NB4 (cell line): ENCODE measurements around the gene TBX2.

Experiments
- DNase-seq: peaks from one replicate; pipeline ENCODE4 v3.0.0; 2010; ENCODE audit warnings: low read depth
- H3K4me3 ChIP-seq: one replicate; pipeline ENCODE4 v1.5.1; 2011; ENCODE audit warnings: mild to moderate bottlenecking, low read depth, low read length, moderate library complexity
- CTCF ChIP-seq: IDR thresholded peaks from one replicate; pipeline ENCODE4 v1.5.1; 2012; ENCODE audit warnings: low read depth, low read length
- MAX ChIP-seq: IDR thresholded peaks from 2 replicates; pipeline ENCODE4 v1.6.1; 2011; ENCODE audit warnings: low read depth, low read length
- MYC ChIP-seq: IDR thresholded peaks from 2 replicates; pipeline ENCODE4 v1.6.1; 2011; ENCODE audit warnings: low read depth, low read length
- POLR2A ChIP-seq: IDR thresholded peaks from 2 replicates; pipeline ENCODE4 v1.6.1; 2011; ENCODE audit warnings: mild to moderate bottlenecking; ENCODE audit not compliant: insufficient read length; ENCODE audit errors: extremely low read depth

The TBX2 gene

DNA sequence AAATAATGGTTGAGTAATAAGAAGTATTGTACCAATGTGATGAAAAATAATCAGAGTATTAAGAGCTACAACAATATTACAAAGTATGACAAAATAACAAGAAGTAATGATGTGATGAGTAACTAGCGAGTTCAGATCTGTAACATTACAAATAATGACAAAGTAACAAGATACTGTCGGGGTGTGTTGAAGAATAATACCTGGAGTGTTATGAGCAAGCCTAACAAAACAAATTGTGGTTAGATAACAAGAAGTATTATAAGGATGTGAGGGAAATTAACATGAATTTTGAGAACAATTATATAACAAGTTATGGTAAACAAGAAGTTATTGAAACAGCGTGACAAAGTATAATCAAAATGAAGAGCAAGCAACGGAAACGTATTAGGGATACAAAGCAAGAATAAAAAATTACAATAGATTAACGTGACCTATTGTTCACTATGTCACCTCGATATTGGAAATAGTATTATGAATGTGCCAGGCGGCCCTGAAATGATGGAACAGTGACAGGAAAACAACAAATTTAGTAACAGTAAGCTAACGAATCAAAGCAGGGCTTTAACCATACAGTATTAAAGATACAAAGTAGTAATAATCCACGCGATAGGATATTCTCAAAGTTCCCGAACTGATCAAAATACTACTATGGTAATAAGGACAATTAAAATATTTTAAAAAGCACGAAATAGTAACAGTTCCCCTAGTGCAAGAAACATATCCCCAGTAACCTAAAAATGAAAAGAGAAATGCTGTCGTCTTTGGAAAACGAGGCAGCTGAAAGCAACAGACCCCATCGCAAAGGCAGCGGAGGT, 54.1 kb downstream of the TBX2 start:
- TF ChIP-seq MYC (no peak), POLR2A (no peak), CTCF (no peak), MAX (no peak)
- no peak overlapping the region for H3K4me3 ChIP-seq
- DNase-seq, result no peak

DNA sequence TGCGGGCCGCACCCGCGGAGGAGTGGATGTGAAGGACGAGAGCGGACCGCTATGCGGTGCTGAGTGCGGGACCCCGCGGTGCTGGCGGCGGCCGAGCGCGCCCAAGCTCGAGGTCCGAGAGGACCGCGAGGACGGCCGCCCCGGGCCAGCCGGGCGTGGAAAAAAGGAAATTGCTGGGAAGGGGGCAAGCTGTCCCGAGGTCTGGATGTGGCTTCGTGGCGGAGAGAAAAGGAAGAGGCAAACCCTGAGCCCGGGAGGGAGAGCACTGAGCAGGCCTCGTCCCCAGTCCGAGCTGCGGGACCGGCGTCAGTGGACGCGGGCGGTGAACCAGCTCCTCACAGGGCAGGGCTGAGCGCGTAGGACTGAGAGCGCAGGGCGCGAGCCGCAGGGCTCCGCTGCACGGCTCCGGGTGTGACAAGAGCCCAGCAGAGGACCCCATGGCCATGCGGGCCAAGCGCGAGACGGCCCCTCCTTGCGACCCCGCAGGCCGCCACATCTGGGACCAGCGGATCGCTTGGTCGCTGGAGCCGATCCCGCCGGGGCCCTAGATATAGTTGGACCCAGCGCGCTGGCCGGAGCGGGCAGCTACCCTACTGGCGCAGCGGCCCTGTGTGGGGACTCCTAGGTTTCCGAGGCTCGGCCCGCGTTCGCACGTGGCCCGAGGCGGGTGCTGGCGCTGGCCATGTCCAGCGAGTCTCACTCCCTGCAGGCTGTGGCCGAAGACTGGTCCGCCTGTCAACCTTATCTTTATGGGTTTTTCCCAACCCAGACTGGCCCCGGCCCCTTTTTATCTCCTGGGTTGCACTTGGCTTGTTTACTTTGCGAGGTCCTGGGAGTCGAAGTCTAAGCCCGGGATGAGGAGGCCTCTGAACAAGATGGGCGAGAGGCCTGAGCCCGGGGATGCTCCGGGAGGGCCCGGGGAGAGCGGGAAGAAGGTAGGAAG, 55.0 kb downstream of the TBX2 start:
- TF ChIP-seq MAX (no peak), POLR2A (no peak)
- no peak overlapping the region for H3K4me3 ChIP-seq
- no peak for DNase-seq

DNA sequence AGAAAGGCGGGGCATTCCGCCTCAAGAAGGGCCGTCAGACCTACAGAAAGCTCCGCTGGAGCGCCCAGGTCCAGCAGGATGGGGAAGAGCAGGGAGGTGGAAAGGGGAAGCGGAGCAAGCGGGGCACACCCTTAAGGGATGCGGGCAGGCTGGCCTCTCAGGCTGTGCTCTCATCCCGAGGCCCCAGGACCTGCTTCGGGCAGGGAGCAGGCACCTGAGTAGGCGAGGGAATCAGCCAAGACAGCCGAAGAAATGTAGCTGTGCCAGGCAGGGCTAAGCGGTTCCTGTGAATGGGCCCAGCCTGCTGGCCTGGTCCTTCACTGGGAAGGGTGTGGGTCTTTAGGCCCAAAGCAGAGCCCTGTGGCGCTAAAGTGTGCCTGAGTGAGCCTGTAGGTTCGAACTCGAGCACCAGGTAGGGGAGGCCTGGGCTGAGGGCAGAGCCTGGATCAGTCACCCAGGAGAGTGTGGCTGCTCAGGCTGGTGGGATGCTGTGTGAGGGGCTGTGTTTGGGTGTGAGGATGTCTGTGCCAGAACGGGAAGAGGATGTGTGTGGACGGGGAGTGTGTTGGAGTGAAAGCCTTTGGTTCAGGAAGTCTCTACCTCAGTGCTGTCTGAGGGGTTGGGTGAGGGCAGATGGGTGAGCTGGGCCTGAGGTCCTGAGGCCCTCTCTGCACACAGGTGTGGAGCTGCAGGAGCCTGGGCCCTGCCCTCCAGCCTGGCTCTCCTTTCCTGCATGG, 55.8 kb downstream of the TBX2 start:
- TF ChIP-seq CTCF (no peak), POLR2A (no peak), MAX (no peak), MYC (no peak)
- no peak overlapping the region for H3K4me3 ChIP-seq
- DNase-seq, result no peak

GRCh38 chr17:61456061-61456681, 56.5 kb downstream of the TBX2 start:
- no peak for TF ChIP-seq POLR2A
- no peak for TF ChIP-seq CTCF
- TF ChIP-seq MAX, result no peak
- TF ChIP-seq MYC, result no peak
- no peak for DNase-seq
- no peak overlapping the region for H3K4me3 ChIP-seq

- DNase-seq, result no peak
- H3K4me3 ChIP-seq, result no peak overlapping the region
- TF ChIP-seq MYC (no peak), MAX (no peak), CTCF (no peak), POLR2A (no peak)
These were observed 57.1 kb downstream of the TBX2 start for GRCh38 chr17:61456688-61457225.
